CD4-positive, CD25-positive, alpha-beta regulatory T cell (primary cell): ENCODE results near the gene PLAAT4. TPM values are rescaled to one million over a fixed set of nuclear protein-coding genes. Genes with fewer than 3 reads are reported as not detected.
A peak's percentile ranks its signal among the peaks of the same experiment; 100 is the strongest.

Source experiments
- ATAC-seq, 2 donors: fragments of 150-1000 bp; cut with Tn5 transposase; one replicate each; pipeline ENCODE4 v1.10.0; 2021; ENCODE audit warnings: low read depth in 2 of 2, moderate number of reproducible peaks in 2 of 2, moderate library complexity in 1 of 2
- DNase-seq, 3 donors: peaks; one replicate each; pipeline versions ENCODE4 v3.0.0 to v3.0.0-alpha.2; 2012 to 2022; ENCODE audit warnings: mixed read lengths in 1 of 3
- H3K27ac ChIP-seq: one replicate; pipeline ENCODE4 v1.7.0; 2013; ENCODE audit warnings: mild to moderate bottlenecking, low read length; ENCODE audit not compliant: insufficient read depth, poor library complexity, severe bottlenecking
- H3K27me3 ChIP-seq: one replicate; pipeline ENCODE4 v1.7.0; 2013; ENCODE audit warnings: low read length; ENCODE audit not compliant: control insufficient read depth, insufficient read depth
- H3K36me3 ChIP-seq: one replicate; pipeline ENCODE4 v1.7.0; 2013; ENCODE audit warnings: mild to moderate bottlenecking, low read length, moderate library complexity; ENCODE audit not compliant: control insufficient read depth, insufficient read depth
- H3K4me1 ChIP-seq: 2 replicates; pipeline ENCODE4 v1.7.0; 2013; ENCODE audit warnings: mild to moderate bottlenecking, low read length; ENCODE audit not compliant: insufficient read depth, control insufficient read depth, poor library complexity, severe bottlenecking
- H3K4me3 ChIP-seq: one replicate; pipeline ENCODE4 v1.7.0; 2013; ENCODE audit warnings: low read depth, mild to moderate bottlenecking, low read length, moderate library complexity
- H3K9me3 ChIP-seq, 2 experiments: 1 replicate in 1 of 2; 2 replicates in 1 of 2; pipeline ENCODE4 v1.7.0; 2013; ENCODE audit warnings: low read length in 2 of 2, mild to moderate bottlenecking in 1 of 2, moderate library complexity in 1 of 2; ENCODE audit not compliant: control insufficient read depth in 2 of 2
- H3K27ac Mint-ChIP-seq, 3 donors: one replicate each; pipeline ENCODE4 v1.8.0; 2020 to 2022; ENCODE audit warnings: mild to moderate bottlenecking in 3 of 3, mixed read lengths in 3 of 3, moderate library complexity in 2 of 3
- H3K27me3 Mint-ChIP-seq: one replicate; pipeline ENCODE4 v1.8.0; 2022; ENCODE audit warnings: mild to moderate bottlenecking, mixed read lengths
- H3K36me3 Mint-ChIP-seq: one replicate; pipeline ENCODE4 v1.8.0; 2020; ENCODE audit warnings: mixed read lengths
- H3K4me1 Mint-ChIP-seq, 4 donors: one replicate each; pipeline ENCODE4 v1.8.0; 2020 to 2022; ENCODE audit warnings: mixed read lengths in 4 of 4, mild to moderate bottlenecking in 1 of 4
- H3K4me3 Mint-ChIP-seq, 4 donors: one replicate each; pipeline ENCODE4 v1.8.0; 2020 to 2022; ENCODE audit warnings: mild to moderate bottlenecking in 4 of 4, mixed read lengths in 4 of 4, moderate library complexity in 3 of 4
- H3K9me3 Mint-ChIP-seq, 7 donors: one replicate each; pipeline ENCODE4 v1.8.0; 2020 to 2022; ENCODE audit warnings: mixed read lengths in 7 of 7, mild to moderate bottlenecking in 3 of 7, moderate library complexity in 2 of 7
- polyA plus RNA-seq, 4 donors: library from polyadenylated mRNA; unstranded; fragments of 300-500 nt; fragmentation: Illumina TruSeq; gene quantifications; one replicate each; pipeline ENCODE4 v1.2.3, GENCODE V29; 2021
- total RNA-seq: library from RNA; stranded (reverse); gene quantifications from one replicate; pipeline ENCODE4 v1.2.3, GENCODE V29; 2022

PLAAT4 gene
- total and polyA plus RNA-seq, 5 donors from 2014 or later: 118 to 493 (median 422) TPM

- H3K4me3 Mint-ChIP-seq: no peak within 1 kb of the TSS
- peaks cover 44% of the 10 kb centered on the region for H3K4me1 ChIP-seq
Measured at GRCh38 chr11:63563201-63564055, 26.8 kb downstream of the PLAAT4 start, which contains the start of gene PLAAT2. Gene PLAAT2 (minus strand): TSS chr11:63563379. CDS start chr11:63563324, 55 bp downstream.

GRCh38 chr11:63564056-63564774 lies 27.6 kb downstream of the PLAAT4 start:
- Mint-ChIP-seq H3K9me3 (no peaks in the 10 kb centered on the region), H3K36me3 (no peaks in the 10 kb centered on the region), H3K4me1 (peaks cover 11 to 63% (median 40%) of the 10 kb centered on the region in 4 donors), H3K27me3 (no peaks in the 10 kb centered on the region), H3K4me3 (peak overlapping the region in 1 of 4 donors; percentile 12), H3K27ac (peak overlapping the region in 2 of 3 donors; percentile 69 to 81)
- Histone ChIP-seq H3K9me3 (no peaks in the 10 kb centered on the region), H3K27me3 (no peaks in the 10 kb centered on the region), H3K27ac (no peak overlapping the region), H3K4me1 (peaks cover 44% of the 10 kb centered on the region), H3K36me3 (no peaks in the 10 kb centered on the region), H3K4me3 (no peak overlapping the region)
- no peak for ATAC-seq
- peak in 1 of 3 donors; percentile 70 for DNase-seq

More at GRCh38 chr11:63563201-63564055, 26.8 kb downstream of the PLAAT4 start, which contains the start of gene PLAAT2:
- no peaks in the 10 kb centered on the region for H3K36me3 Mint-ChIP-seq
- H3K27me3 Mint-ChIP-seq: no peaks in the 10 kb centered on the region
- no peaks in the 10 kb centered on the region for H3K27me3 ChIP-seq
- DNase-seq: no peak
- no peaks in the 10 kb centered on the region for H3K9me3 Mint-ChIP-seq
- no peaks in the 10 kb centered on the region for H3K36me3 ChIP-seq
- H3K27ac ChIP-seq: no peak within 1 kb of the TSS
- H3K4me1 Mint-ChIP-seq: peaks cover 11 to 58% (median 41%) of the 10 kb centered on the region in 4 donors
- no peak within 1 kb of the TSS for H3K4me3 ChIP-seq
- H3K27ac Mint-ChIP-seq: peak within 1 kb of the TSS in 2 of 3 donors; percentile 69 to 81
- no peak for ATAC-seq
- H3K9me3 ChIP-seq: no peaks in the 10 kb centered on the region

GRCh38 chr11:63564784-63565350 lies 28.3 kb downstream of the PLAAT4 start:
- Mint-ChIP-seq H3K27me3 (no peaks in the 10 kb centered on the region), H3K36me3 (no peaks in the 10 kb centered on the region), H3K4me1 (peaks cover 11 to 57% (median 37%) of the 10 kb centered on the region in 4 donors), H3K27ac (peak overlapping the region in 2 of 3 donors; percentile 42 to 56), H3K4me3 (peak overlapping the region in 1 of 4 donors; percentile 12), H3K9me3 (no peaks in the 10 kb centered on the region)
- Histone ChIP-seq H3K9me3 (no peaks in the 10 kb centered on the region), H3K27ac (no peak overlapping the region), H3K36me3 (no peaks in the 10 kb centered on the region), H3K27me3 (no peaks in the 10 kb centered on the region), H3K4me3 (no peak overlapping the region), H3K4me1 (peaks cover 43% of the 10 kb centered on the region)
- ATAC-seq (no peak), DNase-seq (no peak)

- H3K27ac Mint-ChIP-seq: peak overlapping the region; percentile 83 to 94 (median 88)
- Histone ChIP-seq H3K9me3 (no peaks in the 10 kb centered on the region), H3K27me3 (no peaks in the 10 kb centered on the region), H3K4me1 (peaks cover 26% of the 10 kb centered on the region), H3K4me3 (peak overlapping the region; percentile 46), H3K27ac (peak overlapping the region; percentile 97), H3K36me3 (no peaks in the 10 kb centered on the region)
- no peaks in the 10 kb centered on the region for H3K36me3 Mint-ChIP-seq
- no peaks in the 10 kb centered on the region for H3K9me3 Mint-ChIP-seq
- ATAC-seq: peak; percentile 88 to 89
- DNase-seq: peak; percentile 69 to 83 (median 75)
- H3K4me1 Mint-ChIP-seq: peaks cover 15 to 38% (median 26%) of the 10 kb centered on the region in 4 donors
- H3K4me3 Mint-ChIP-seq: peak overlapping the region; percentile 27 to 73 (median 54)
- H3K27me3 Mint-ChIP-seq: no peaks in the 10 kb centered on the region
Measured at GRCh38 chr11:63567044-63567840, 30.6 kb downstream of the PLAAT4 start.

- Histone ChIP-seq H3K4me3 (no peak overlapping the region), H3K27me3 (no peaks in the 10 kb centered on the region), H3K4me1 (peaks cover 20% of the 10 kb centered on the region), H3K27ac (no peak overlapping the region), H3K36me3 (no peaks in the 10 kb centered on the region), H3K9me3 (no peaks in the 10 kb centered on the region)
- no peak for DNase-seq
- Mint-ChIP-seq H3K4me1 (peaks cover 17 to 34% (median 27%) of the 10 kb centered on the region in 4 donors), H3K27ac (no peak overlapping the region), H3K36me3 (no peaks in the 10 kb centered on the region), H3K9me3 (no peaks in the 10 kb centered on the region), H3K4me3 (no peak overlapping the region), H3K27me3 (peaks cover 11% of the 10 kb centered on the region)
- no peak for ATAC-seq
Measured at GRCh38 chr11:63569570-63569969, 33.0 kb downstream of the PLAAT4 start.

GRCh38 chr11:63572026-63572688 lies 35.5 kb downstream of the PLAAT4 start:
- Histone ChIP-seq H3K36me3 (no peaks in the 10 kb centered on the region), H3K27me3 (no peaks in the 10 kb centered on the region), H3K4me3 (no peak overlapping the region), H3K4me1 (peaks cover 10% of the 10 kb centered on the region), H3K9me3 (no peaks in the 10 kb centered on the region), H3K27ac (no peak overlapping the region)
- ATAC-seq: no peak
- Mint-ChIP-seq H3K27ac (no peak overlapping the region), H3K4me3 (no peak overlapping the region), H3K4me1 (peaks cover 12 to 30% (median 20%) of the 10 kb centered on the region in 4 donors), H3K27me3 (peaks cover 11% of the 10 kb centered on the region), H3K36me3 (no peaks in the 10 kb centered on the region), H3K9me3 (peaks cover 0 to 3% (median 0%) of the 10 kb centered on the region in 7 donors)
- no peak for DNase-seq
